OCI-LY3 (cell line): ENCODE data around the gene DAB1.

Source experiments
- H2AFZ ChIP-seq: fragments of 200-600, 300-600 bp; shearing (Covaris generic); 2 replicates; pipeline ENCODE4 v1.6.0; 2014; ENCODE audit warnings: antibody characterized with exemption, low read depth, low read length
- H3K27ac ChIP-seq: fragments of 200-600, 300-600 bp; sonication (generic); 2 replicates; pipeline ENCODE4 v1.5.1; 2014; ENCODE audit warnings: mild to moderate bottlenecking, low read length, moderate library complexity, mixed read lengths
- H3K27me3 ChIP-seq: fragments of 200-600, 300-600 bp; sonication (generic); 2 replicates; pipeline ENCODE4 v1.6.1; 2014; ENCODE audit warnings: low read depth, low read length, mixed read lengths
- H3K36me3 ChIP-seq: fragments of 200-600, 300-600 bp; sonication (generic); replicated peaks from 2 replicates; pipeline ENCODE3; 2014; ENCODE audit warnings: low read depth, low read length, mixed read lengths
- H3K4me1 ChIP-seq: fragments of 300-600, 200-600 bp; sonication (generic); 2 replicates; pipeline ENCODE4 v1.6.1; 2014; ENCODE audit warnings: low read length, mixed read lengths
- H3K4me2 ChIP-seq: fragments of 200-600, 300-600 bp; sonication (generic); 2 replicates; pipeline ENCODE4 v1.6.1; 2014; ENCODE audit warnings: low read length, mixed read lengths
- H3K4me3 ChIP-seq: fragments of 300-600, 200-600 bp; sonication (generic); 2 replicates; pipeline ENCODE4 v1.5.1; 2014; ENCODE audit warnings: antibody characterized with exemption, mild to moderate bottlenecking, low read length, moderate library complexity
- H3K79me2 ChIP-seq: fragments of 300-600, 200-600 bp; shearing (Covaris generic); 2 replicates; pipeline ENCODE4 v1.6.1; 2014; ENCODE audit warnings: mild to moderate bottlenecking, low read length, mixed read lengths
- H3K9ac ChIP-seq: fragments of 300-600, 200-600 bp; shearing (Covaris generic); 2 replicates; pipeline ENCODE4 v1.6.0; 2014; ENCODE audit warnings: mild to moderate bottlenecking, low read length, moderate library complexity
- H3K9me3 ChIP-seq: fragments of 200-600, 300-600 bp; shearing (Covaris generic); 2 replicates; pipeline ENCODE4 v1.6.1; 2014; ENCODE audit warnings: low read length, mixed read lengths; ENCODE audit not compliant: insufficient read depth
- H4K20me1 ChIP-seq: fragments of 200-600, 300-600 bp; sonication (generic); 2 replicates; pipeline ENCODE4 v1.6.1; 2016; ENCODE audit warnings: low read length, mixed read lengths; ENCODE audit not compliant: insufficient read depth
- EZH2phosphoT487 ChIP-seq: fragments of 200-600 bp; shearing (Covaris generic); IDR thresholded peaks from 2 replicates; pipeline ENCODE4 v1.6.1; 2018; ENCODE audit warnings: antibody characterized with exemption, mixed run types, low read depth
- TF ChIP-seq, protein P1 (sequence below): fragments of 200-600, 300-600 bp; sonication (generic); IDR thresholded peaks from 2 replicates; pipeline ENCODE4 v1.5.1; 2014; ENCODE audit warnings: antibody characterized with exemption, low read length, low read depth

Gene DAB1

GRCh38 chr1:57198912-57199311, 224.9 kb downstream of the DAB1 start:
- H3K27ac ChIP-seq = no peak overlapping the region
- H3K9me3 ChIP-seq = no peaks in the 10 kb centered on the region
- peaks cover 4% of the 10 kb centered on the region for H3K4me1 ChIP-seq
- no peak overlapping the region for H2AFZ ChIP-seq
- H3K4me3 ChIP-seq = no peak overlapping the region
- no peaks in the 10 kb centered on the region for H4K20me1 ChIP-seq
- no peak overlapping the region for H3K4me2 ChIP-seq
- H3K9ac ChIP-seq = no peak overlapping the region
- no peaks in the 10 kb centered on the region for H3K27me3 ChIP-seq
- no peaks in the 10 kb centered on the region for H3K79me2 ChIP-seq
- no peaks in the 10 kb centered on the region for H3K36me3 ChIP-seq
- TF ChIP-seq, protein P1, sequence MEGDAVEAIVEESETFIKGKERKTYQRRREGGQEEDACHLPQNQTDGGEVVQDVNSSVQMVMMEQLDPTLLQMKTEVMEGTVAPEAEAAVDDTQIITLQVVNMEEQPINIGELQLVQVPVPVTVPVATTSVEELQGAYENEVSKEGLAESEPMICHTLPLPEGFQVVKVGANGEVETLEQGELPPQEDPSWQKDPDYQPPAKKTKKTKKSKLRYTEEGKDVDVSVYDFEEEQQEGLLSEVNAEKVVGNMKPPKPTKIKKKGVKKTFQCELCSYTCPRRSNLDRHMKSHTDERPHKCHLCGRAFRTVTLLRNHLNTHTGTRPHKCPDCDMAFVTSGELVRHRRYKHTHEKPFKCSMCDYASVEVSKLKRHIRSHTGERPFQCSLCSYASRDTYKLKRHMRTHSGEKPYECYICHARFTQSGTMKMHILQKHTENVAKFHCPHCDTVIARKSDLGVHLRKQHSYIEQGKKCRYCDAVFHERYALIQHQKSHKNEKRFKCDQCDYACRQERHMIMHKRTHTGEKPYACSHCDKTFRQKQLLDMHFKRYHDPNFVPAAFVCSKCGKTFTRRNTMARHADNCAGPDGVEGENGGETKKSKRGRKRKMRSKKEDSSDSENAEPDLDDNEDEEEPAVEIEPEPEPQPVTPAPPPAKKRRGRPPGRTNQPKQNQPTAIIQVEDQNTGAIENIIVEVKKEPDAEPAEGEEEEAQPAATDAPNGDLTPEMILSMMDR = no peak
- no peak for TF ChIP-seq EZH2phosphoT487

GRCh38 chr1:57195436-57195941, 228.4 kb downstream of the DAB1 start:
- TF ChIP-seq, protein P1 = no peak
- H3K4me3 ChIP-seq = no peak overlapping the region
- no peak overlapping the region for H2AFZ ChIP-seq
- H3K4me1 ChIP-seq = no peaks in the 10 kb centered on the region
- no peaks in the 10 kb centered on the region for H3K27me3 ChIP-seq
- no peaks in the 10 kb centered on the region for H3K36me3 ChIP-seq
- no peaks in the 10 kb centered on the region for H4K20me1 ChIP-seq
- H3K27ac ChIP-seq = no peak overlapping the region
- no peaks in the 10 kb centered on the region for H3K79me2 ChIP-seq
- no peak overlapping the region for H3K4me2 ChIP-seq
- no peak overlapping the region for H3K9ac ChIP-seq
- H3K9me3 ChIP-seq = no peaks in the 10 kb centered on the region

GRCh38 chr1:57192222-57192621, 231.6 kb downstream of the DAB1 start:
- Histone ChIP-seq H3K27me3 (no peaks in the 10 kb centered on the region), H3K4me2 (no peak overlapping the region), H3K9ac (no peak overlapping the region), H3K4me3 (no peak overlapping the region), H3K4me1 (no peaks in the 10 kb centered on the region), H4K20me1 (no peaks in the 10 kb centered on the region), H3K27ac (no peak overlapping the region), H3K79me2 (no peaks in the 10 kb centered on the region), H2AFZ (no peak overlapping the region), H3K9me3 (no peaks in the 10 kb centered on the region), H3K36me3 (no peaks in the 10 kb centered on the region)
- no peak for TF ChIP-seq EZH2phosphoT487
- TF ChIP-seq, protein P1 = no peak

GRCh38 chr1:57190898-57191297, 233.0 kb downstream of the DAB1 start:
- Histone ChIP-seq H3K4me2 (no peak overlapping the region), H3K9me3 (no peaks in the 10 kb centered on the region), H2AFZ (no peak overlapping the region), H3K4me1 (no peaks in the 10 kb centered on the region), H3K4me3 (no peak overlapping the region), H3K27me3 (no peaks in the 10 kb centered on the region), H3K36me3 (no peaks in the 10 kb centered on the region), H3K27ac (no peak overlapping the region), H4K20me1 (no peaks in the 10 kb centered on the region), H3K79me2 (no peaks in the 10 kb centered on the region), H3K9ac (no peak overlapping the region)
- no peak for TF ChIP-seq EZH2phosphoT487
- TF ChIP-seq, protein P1 = no peak
